NCI-H1436 (cell line): ENCODE data around the gene CNOT2.
"Not testable (repeated sequence)": the region's sequence is repeated elsewhere in the genome, so short reads cannot be mapped to it uniquely, and the experiment has no call there.

ENCODE experiments used
- DNase-seq: peaks from one replicate; lab custom pipeline; 2025; lab: John Stamatoyannopoulos, UW

CNOT2 gene

DNA sequence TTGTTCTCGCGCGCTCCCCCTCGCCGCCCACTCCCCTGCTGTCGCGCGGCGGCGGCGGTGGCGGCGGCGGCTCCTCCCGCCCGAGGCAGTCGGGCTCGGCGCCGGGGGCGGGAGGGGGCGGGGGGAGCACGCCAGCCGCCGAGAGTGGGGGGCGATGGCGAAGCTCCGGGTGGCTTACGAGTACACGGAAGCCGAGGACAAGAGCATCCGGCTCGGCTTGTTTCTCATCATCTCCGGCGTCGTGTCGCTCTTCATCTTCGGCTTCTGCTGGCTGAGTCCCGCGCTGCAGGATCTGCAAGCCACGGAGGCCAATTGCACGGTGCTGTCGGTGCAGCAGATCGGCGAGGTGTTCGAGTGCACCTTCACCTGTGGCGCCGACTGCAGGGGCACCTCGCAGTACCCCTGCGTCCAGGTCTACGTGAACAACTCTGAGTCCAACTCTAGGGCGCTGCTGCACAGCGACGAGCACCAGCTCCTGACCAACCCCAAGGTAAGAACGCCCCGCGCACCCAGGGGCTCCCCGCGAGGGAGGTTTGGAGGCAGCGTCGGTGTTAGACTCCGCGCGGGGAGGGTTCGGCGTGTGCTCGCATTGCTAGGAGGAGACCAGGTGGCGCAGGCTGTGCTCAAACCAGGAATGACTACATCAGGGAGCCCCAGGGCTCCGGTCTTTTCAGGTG lies 123.5 kb downstream of the CNOT2 start:
- peak; percentile 44 for DNase-seq

DNA sequence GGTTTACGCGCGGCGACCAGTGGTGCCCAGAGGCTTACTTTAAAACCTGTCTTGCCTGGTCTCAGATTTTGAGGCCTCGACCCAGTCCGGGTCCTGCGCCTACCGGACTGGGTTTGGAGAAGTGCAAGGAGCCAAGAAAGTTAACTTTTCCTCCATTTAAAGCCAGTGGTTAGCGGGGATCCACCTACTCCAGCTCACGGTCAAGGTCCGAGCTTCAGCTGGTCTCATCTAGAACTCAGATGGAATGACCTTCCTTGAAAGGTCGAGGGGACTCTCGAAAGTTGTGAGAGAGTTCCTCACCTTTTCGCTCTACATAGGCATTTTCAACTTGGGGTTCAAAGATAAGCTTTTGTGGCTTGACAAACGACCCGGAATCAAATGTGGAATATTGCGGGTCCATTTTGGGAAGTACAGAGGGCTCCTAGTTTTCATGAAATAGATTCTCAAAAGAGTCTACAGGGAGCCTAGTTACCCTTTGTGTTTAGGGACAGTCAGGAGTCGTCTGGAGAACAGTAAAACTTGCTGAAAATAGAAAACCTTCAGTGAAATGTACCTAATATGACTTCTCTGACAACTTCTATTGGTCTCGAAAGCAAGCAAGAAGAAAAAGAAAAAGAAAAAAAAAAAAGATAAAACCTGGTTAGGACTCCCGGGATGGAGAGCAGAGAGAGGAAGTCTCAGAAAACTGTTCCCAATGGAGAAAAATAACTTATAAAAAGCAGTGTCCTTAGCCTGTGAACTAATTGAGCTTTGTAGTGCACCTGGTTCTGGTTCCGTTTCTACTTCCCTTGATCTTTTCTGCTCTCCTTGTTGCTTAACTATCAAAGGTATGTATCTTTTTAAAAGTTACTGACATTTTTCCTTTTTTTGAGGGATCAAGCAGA lies 124.3 kb downstream of the CNOT2 start:
- DNase-seq: no peak

DNA sequence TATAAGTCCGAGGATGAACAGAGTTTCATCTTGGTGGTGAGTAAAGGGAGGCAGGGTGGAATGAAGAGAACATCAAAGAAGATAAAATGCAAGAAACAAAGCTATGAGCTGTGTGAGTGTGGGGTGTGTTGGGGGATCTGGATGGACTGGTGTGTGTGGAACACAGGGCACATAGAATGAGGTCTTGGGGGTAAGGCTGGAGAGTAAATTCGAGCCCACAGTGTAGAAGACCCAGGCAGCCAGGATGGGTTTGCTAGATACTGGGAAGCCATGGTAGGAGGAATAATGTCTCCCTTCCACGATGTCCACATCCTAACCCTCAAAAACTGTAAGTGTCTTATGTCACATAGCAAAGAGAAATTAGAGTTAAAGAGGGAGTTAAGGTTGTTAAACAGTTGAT lies 129.6 kb downstream of the CNOT2 start:
- DNase-seq: no peak

DNA sequence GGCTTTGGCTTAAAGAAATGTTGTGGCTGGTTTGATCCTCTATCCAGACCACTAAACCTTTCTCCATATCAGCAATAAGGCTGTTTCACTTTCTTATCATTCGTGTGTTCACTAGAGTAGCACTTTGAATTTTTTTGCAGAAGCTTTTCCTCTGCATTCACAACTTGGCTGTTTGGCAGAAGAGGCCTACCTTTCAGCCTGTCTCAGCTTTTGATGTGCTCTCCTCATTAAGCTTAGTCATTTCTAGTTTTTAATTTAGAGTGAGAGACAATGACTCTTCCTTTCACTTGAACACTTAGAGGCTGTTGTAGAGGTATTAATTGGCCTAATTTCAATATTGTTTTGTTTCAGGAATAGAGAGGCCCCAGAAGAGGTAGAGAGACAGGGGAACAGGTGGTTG lies 136.6 kb downstream of the CNOT2 start:
- DNase-seq: no peak

DNA sequence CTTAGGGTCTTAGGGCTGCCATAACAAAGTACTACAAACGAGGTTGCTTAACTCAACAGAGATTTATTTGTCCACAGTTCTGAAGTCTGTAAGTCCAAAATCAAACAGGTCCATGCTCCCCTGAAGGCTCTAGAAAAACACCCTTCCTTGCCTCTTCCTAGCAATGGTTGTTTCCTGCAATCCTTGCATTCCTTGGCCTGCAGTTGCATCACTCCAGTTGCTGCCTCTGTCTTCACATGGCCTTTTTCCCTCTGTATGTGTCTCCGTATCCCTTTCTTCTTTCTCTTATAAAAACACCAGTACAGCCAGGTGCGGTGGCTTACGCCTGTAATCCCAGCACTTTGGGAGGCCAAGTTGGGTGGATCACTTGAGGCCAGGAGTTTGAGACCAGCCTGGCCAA lies 140.3 kb downstream of the CNOT2 start:
- no peak for DNase-seq

DNA sequence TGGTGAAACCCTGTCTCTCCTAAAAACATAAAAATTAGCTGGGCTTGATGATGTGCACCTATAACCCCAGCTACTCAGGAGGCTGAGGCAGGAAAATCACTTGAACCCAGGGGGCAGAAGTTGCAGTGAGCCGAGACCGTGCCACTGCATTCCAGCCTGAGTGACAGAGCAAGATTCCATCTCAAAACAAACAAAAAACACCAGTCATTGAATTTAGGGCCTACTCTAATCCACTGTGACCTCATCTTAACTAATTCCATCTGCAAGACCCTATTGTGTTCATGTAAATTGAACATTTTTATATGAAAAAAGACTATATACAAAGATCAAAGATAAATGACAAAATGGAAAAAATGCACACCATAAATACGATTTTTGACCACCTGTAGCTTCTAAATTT lies 140.7 kb downstream of the CNOT2 start:
- no peak for DNase-seq

DNA sequence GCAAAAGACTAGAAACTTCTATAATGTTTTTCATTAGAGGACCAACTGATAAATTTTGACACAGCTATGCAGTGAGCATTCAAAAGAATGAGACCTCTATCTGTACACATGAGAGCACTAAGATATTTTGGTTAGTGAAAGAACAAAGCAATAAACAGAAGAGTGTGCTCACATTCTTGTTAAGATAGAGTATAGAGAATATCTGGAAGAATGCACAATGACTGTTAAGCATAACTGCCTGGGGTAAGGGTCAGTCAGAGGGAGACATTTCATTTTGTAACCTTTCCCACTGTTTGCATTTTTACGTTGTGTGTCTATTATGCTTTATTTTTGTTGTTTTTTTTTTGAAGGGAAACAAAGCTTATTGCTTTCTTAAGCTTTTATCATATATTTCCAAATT lies 143.5 kb downstream of the CNOT2 start:
- no peak for DNase-seq

DNA sequence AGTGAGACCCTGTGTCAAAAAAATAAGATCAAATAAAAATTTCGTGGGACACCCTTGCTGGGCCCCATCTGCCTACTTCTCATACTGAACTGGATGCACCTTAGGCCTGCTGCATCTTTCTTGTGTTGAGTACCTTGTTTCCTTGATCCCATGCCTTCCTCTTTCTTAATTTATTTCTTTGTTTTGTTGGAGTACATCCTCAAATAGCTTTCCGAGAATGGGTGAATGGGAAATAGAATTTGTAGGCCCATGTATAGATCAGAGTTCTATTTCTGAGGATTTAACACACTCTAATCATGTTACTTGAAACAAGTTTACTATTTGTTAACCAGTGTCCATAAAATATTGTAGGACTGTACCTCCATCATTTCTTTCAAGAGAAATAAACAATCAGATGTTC lies 146.4 kb downstream of the CNOT2 start:
- DNase-seq: no peak

DNA sequence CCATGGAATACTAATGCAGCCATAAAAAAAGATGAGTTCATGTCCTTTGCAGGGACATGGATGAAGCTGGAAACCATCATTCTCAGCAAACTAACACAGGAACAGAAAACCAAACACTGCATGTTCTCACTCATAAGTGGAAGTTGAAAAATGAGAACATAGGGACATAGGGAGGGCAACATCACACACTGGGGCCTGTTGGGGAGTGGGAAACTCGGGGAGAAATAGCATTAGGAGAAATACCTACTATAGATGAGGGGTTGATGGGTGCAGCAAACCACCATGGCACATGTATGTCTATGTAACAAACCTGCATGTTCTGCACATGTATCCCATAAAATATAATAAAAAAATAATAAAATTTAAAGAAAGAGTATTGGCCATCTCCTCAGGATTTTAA lies 149.4 kb downstream of the CNOT2 start:
- DNase-seq: not testable (repeated sequence)

DNA sequence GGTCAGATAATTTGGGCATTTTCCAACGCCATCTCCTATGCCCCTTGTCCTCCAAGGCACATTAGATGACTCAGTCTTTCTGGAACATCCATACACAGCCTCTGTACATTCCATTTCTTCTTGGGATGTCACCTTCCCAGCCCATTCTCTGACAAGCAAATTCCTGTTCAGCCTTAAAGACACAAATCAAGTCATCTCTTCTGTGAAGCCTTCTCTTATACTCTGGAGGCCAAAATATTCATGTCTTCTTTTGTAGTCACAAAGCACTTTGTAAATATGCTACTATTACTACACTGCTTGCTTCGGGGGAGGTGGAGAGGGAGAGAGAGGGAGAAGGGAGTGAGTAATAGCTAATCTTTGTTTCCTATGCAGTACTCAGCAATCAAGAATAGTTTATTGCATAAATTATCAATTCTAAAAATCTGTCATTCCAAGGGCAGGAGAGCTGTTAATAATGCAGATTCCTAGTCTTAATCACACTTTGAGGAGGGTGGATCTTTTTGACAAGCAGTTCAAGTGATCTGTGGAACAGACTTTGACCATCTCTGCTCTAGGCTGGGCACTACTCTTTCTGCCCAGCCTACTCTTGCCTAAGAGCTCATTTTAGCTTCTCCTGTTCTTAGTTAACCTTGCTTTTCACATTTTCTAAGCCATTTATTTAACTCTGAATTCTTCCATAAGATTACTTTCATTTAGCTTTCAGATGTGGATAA lies 150.7 kb downstream of the CNOT2 start:
- no peak for DNase-seq

DNA sequence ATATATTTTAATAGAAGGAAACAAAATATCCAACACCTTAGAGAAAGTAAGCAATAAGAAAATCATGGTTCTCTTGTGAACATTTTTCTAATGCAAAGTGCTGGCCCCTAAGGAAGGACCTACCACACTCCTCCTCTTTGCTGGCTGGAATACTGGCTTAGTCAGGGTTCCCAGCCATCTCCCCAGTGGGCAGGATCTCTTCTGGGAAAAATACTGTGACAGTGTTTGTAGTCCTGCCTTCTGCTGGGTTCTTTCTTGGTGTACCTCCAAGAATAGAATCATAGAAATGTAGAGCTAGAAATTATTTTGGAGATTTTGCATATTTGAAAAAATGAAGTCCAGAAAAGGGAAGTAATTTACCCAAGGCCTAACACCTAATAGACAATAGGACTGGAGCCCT lies 154.8 kb downstream of the CNOT2 start:
- no peak for DNase-seq

DNA sequence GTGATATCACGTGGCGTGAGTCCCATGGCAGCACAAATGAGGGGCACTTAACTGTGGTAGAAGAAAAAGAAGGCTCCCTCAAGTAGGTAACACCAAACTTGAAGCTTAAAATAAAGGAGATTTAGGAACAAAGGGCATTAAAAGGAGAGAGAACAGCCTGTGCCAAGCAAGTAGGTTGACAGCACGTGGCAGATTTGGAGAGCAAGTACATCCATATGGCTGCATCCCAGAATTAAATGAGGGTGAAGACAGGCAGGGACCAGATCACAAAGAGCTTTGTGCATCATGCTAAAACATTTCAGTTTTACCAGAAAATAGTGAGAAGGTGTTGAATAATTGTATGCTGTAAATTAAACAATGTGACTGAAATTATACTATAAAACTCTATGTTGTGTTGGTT lies 155.6 kb downstream of the CNOT2 start:
- DNase-seq: no peak

DNA sequence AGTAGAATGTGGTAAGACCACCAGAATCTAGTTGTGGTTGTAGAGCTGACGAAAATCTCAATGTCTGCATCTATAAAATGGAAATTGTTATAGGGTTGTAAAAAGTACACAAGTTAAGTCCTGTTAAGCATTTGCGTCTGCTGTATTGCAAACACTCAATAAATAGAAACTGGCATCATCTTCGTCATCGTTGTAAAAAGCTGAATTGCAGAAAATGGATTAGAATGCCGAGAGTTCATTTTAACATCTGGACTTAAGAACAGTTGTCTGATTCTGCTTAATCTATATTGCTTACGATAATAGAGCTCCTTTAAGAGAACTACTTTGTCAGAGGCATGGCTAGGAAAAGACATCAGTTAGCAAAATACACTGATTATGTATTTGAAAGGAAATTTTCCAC lies 156.1 kb downstream of the CNOT2 start:
- no peak for DNase-seq

DNA sequence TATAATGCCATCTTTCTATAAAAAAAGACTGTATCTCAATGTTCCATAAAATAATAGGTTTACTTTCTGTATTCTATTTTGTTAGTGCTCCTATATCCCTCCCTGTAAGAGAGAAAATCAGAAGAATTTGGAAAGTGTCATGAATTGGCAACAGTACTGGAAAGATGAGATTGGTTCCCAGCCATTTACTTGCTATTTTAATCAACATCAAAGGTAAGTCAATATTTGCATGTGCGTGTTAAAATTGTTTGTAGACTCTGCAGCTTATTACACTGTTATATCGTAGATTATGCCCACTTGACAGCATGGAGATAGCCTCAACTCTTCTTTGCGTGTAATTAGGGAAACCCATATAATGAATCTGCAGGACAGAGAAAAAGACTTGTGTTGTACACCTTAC lies 156.9 kb downstream of the CNOT2 start:
- DNase-seq: peak; percentile 1

DNA sequence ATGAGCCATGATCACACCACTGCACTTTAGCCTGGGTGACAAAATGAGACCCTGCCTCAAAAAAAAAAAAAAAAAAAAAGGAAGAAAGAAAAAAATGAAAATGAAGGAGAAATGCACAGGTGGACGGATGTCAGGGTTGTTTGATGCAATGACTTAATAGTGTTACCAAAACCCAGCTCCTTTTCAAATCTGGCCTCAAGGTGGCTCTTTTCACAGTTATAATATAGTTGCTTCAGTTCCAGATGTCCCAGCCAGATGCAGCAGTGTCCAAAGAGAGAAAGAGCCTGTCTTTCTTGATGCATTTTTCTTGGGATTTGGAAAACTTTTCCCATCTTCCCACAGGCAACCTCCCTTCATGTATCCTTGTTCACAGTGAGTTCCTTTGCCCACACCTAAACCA lies 159.4 kb downstream of the CNOT2 start:
- no peak for DNase-seq

DNA sequence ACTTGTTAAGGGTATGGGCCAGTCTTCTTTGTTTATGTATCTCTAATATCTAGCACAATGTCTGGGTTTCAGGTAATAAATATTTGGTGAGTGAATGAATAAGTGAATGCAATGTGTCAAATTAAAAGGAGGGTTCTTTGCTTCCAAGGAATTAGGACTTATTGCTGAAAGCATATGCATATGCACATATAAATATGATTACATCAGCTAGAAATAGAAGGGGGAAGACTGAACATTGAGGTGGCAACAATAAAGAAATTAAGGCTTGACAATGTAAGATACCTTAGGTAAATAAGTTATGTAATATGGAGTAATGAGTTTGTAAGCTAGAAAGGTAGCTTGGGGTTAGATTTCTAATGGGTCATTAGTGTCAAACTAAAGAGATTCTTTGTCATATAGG lies 160.6 kb downstream of the CNOT2 start:
- DNase-seq: no peak
